Pulmonary artery endothelial cell (primary cell): ENCODE measurements around the gene FBXO31. TPM values are rescaled to one million over a fixed set of nuclear protein-coding genes. Genes with fewer than 3 reads are reported as not detected.

Source experiments
- DNase-seq: peaks from one replicate; pipeline ENCODE4 v3.0.0-alpha.2; 2011; ENCODE audit warnings: low read depth, low spot score
- total RNA-seq: library from RNA; depleted of rRNA; stranded (reverse); fragments of >200 nt; gene quantifications from 2 replicates; pipeline ENCODE4 v1.2.3, GENCODE V29; 2014

FBXO31 gene
- total RNA-seq, 1 donor from 2014 or later, result 26.3 TPM

DNA sequence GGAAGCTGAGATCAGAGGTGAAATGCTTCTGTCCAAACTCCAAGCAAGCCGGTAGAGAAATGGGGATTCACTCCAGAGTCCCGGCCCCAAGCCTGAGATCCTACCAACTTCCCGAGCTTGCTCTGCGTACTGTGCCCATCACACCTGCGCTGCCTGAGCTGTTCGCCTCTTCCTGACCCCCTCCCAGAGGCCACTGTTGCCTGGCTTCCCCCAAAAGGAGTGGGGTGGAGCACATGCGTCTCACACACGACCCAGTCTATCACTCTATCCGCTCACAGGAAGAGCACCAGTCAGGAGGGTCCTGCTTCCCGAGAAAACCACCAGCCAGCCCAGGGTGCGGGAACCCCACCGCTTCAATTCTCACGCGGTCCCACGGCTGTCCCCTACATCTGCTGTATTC is 52.9 kb downstream of the FBXO31 start:
- DNase-seq, result no peak

DNA sequence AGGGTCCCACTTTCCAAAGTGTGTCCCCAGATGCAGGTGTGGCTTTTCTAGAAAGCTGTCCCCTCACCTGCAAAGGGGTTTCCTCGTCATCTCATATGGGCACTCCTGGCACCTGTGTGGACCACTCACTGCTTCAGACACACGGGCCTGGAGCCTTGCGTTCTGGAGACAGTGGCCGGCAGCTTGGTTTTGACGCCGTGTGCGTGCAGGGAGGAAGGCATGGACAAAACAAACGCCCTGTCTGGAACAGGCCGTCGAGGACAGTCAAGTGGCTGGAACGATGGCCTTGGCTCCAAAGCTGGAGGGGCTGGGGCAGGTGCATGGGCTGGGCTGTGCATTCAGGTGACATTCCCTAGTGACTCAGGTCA is 53.3 kb downstream of the FBXO31 start:
- no peak for DNase-seq

DNA sequence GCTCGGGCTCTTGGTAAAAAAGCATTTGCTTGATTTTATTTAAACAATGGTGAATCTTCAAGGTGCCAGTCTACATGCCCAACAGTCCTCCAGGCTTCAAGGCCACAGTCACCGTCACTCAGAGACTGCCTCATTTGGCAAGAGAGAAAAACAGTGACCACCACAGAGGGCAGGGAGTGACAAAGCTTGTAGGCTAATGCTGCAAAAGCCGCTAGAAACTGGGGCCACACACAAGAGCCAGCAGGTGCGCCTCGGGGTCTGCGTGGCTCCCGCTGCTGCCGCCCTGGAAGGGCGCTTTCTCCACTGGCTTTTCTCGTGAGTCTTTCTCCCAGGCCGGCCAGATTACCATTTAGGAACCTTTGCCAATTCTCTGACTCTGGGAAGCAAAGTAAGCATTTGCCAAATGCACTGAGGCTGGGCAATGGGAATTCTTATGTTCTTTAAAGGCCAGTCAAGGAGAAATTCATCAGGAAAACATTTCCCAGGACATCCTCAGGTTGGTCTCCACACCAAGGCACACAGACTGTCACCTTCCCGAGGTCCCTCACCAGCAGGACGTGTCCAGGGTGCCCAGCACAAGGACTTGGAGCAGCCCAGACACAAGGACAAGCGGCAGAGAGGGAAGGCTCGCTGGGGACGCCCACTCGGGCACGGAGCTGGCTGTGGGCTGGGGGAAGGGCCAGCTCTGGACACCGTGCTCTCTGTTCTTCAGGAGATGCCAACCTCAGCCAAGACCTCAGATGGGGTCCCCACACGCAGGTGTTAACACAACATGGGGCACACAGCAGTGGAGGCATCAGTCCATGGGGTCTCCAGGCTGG is 53.9 kb downstream of the FBXO31 start:
- no peak for DNase-seq

DNA sequence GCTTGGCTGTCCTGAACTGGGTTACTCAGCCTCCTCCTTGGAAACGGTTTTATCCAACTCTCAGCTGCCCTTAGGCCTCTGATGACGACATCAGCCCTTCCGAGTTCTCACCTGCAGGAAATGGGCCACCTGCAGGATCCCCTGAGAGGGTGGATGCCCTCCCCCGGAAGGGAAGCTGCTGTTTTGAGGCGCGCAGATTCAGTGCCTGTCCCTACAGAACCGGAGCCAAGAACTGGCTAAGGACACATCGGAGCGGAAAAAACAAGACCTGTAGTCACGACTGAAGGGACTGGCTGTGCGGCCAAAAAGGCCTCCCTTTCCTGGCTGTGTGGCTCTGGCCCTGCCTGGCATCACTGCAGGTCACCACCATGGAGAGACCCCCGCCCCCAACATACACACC is 54.7 kb downstream of the FBXO31 start:
- DNase-seq, result no peak

DNA sequence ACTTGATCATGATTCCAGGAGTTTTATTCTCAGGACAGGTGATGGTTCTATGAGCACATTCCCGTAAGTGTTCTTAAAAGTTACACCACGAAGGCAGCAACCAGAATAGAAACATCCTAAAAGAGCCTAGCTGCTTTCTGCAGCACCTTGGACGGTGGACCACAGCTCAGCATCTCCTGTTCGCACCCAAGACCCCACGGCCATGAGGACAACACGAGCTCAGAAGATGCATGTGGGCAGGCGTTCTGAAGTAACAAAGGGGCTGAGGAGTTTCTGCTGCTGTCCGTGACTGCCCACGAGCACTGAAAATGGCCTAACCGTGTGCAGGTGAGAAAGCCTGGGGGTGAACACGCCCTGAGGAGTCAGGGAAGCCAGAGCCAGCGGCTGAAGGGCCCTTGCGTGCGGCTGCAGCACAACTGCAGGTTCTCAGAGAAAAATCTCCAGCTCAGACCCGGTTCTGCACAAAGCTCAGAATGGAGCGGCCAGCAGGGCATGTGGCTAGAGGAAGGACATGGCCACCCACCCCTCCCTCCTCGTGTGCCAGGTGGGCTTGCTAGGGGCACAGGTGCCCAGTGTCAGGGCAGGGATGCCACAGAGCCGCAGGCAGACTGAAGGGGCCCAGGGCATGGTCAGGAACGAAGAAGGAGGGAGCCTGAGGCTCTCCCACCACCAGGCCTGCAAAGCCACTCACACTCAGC is 55.6 kb downstream of the FBXO31 start:
- no peak for DNase-seq

DNA sequence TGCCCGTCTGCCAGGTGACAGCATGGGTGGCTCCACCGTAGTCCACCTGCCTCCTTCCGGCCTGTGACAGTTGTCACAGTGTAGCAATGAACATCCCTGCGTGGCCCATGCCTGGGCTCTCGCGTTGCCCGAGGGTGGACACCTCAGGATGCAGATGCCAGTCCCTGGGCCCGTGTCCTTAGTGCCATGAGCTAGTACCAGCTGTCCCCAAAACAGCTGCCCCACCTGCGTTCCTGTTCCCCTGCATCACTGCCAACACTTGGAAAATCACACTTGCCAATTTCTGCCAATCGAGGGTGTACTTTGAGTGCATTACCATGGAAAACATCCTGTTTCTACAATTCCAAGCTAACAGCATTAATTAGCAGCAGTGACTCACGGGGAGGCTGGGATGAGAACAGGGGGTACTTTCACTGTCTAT is 57.4 kb downstream of the FBXO31 start:
- DNase-seq, result no peak

DNA sequence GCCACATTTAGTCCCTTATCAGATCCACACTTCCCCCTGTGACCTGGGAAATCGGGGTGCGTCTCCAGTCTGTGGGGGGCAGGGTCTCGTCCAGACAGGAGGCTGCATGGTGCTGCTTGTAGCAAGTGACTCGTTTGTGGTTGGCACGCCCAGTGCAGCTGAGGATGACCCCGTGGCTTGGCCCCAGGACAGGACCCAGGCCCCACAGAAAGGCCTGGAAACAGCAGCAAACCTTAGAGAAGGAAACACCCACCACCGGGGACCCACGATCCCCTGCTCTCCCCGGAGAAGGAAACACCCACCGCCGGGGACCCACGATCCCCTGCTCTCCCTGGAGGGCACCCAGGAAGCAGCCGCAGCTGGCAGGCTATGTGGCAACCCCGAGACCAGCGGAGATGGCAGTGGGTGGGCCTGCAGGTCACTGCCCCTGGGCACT is 58.1 kb downstream of the FBXO31 start:
- DNase-seq, result no peak

DNA sequence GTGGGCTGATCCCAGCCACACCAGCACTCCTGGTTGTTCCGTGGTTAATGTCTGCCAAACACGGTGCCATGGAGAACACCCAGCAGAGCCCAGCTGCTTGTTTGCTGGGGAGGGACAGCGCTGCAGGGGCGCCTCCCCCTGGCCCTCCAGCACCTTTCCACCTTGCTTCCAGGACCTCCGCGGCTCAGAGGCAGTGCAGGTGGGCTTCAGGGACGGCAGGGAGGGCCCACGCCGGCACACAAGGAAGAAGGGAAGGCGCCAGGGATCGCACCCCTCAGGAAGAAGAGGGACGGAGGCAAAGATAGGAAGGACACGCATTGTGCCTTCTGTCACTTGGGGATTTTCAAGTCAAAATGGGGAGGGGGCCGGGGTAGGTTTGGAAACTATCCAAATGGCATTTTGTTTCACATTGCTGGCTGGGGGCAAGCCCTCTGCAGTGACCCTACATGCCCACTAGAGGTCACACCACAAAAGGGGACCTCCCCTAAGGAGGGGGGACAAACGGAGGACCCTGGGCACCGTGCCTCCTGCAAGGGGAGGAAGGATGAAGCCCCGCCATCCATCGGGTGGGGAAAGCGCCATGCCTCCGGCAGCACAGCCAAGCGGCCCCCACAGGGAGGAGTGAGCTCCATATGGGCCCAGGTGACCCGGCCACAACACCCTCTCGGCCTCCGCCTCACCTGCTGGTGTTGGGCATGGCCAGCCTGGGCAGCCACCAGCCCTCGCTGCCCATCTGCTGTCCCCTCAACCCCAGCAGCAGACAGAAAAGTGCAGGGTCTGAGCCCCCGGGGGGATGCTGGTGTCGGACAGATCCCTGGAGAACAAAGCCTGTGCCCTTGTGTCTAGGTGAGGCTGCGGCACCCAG is 58.9 kb downstream of the FBXO31 start:
- no peak for DNase-seq

DNA sequence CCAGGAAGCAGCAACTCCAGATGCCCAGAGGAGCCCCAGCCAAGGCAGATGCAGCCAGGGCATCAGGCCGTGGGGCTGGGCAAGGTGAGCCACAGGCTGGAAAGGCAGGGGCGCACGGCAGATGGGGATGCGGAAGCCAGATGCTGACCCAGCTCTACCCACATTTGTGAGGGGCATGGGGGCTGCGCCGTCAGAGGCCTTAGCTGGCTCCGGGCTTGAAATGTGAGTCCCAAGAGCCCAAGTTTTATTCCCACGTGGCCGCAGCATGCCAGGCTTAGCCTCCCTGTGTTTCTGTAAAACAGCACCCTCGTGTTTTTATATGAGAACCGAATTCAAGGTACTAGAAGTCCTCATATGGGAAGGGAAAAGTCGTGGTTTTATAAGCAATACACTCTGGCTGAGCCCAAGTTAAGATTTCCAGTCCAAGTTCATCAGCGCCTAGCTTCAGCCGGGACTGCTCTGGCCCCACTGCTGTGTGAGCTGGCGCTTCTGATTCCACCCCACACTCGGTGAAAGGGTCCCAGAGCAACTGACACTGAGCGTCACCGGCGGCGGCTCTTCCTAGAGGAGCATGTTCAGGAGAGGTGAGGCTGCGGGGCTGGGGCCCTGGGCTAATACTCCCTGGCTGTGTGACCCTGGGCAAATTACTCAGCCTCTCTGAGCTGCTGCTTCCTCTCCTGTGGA is 59.7 kb downstream of the FBXO31 start:
- no peak for DNase-seq

DNA sequence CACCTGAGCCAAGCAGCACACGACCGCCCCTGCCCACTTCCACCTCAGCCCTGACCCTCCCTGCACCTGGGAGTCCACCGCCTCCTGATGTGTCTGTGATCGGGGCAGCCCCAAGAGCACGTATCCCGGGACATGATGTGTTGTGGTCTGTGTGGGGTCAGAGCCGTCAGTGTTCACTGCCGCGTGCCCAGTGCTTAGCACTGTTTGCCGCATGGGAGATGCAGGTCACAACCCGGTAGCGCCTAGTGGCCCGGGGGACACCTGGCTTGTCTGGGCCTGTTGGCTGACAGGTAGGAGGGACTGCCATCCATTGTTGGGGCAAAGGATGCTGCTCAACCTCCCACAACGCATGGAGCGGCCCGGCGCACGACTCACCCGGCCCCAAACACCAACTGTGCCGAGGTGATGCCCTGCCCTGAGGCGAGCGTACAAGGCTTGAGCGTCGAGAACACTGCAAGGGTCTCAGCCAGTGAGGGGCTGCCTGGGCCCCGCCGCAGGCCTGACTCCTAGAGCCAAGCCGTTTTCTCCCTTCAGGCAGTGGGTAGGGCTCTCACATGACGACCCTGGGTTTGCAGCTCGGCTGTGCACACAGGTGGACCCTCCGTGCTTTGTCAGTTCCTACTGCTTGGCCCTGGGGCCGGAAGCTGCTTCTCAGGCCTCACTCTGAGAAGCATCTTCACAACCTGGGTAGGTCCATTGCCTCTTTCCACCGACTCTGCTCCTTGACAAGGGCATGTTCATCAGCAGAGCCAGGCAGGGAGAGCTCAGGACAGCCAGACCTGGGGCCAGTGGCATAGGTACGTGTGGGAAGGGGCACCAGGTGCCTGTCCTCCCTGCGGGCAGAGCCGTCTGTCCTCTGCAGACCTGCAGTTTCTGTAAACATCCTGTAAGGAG is 60.5 kb downstream of the FBXO31 start:
- DNase-seq, result no peak

DNA sequence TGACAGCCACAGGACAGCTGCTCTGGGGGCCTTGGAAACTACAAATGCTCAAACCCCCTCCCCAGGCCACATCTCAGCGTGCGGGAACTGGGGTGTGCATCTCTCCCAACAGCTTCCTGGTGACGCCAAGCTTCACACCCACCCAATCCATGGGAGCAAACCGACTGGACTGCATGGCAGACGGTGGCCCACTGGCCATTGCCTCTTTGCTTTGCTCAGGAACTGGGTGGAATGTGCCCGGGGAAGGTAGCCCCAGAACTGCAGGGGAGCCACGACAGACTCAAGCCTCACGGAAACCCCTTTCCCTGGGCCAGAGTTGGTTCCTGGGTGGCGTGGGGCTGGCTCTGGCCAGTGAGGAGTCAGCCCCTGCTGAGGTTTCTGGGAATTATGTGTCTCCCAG is 61.2 kb downstream of the FBXO31 start:
- DNase-seq, result no peak

DNA sequence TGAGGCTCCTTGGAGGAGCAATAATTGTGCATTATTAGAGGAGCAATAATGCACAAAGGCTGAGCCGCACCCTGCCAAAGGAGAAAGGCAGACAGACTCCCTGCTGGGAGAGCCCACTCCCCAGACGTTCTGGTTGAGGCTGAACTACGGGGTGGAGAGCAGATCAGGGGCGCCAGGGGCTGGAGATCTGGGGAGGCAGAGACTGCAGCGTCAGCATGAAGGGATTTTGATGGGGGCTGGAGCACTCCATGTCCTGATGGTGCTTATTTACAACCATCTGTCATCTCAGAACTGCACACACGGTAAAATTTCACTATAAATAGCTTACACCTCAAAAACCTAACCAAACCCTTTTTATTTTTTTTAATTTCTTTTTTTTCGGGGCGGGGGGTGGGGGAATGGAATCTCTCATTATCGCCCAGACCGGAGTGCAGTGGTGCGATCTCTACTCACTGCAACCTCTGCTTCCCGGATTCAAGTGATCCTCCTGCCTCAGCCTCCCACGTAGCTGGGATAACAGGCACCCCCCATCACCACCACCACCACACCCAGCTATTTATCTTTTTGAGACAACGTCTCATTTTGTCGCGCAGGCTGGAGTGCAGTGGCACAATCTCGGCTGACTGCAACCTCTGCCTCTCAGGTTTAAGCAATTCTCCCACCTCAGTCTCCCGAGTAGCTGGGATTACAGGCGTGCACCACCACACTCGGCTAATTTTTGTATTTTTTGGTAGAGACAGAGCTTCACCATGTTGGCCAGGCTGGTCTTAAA is 62.1 kb downstream of the FBXO31 start:
- DNase-seq, result no peak

DNA sequence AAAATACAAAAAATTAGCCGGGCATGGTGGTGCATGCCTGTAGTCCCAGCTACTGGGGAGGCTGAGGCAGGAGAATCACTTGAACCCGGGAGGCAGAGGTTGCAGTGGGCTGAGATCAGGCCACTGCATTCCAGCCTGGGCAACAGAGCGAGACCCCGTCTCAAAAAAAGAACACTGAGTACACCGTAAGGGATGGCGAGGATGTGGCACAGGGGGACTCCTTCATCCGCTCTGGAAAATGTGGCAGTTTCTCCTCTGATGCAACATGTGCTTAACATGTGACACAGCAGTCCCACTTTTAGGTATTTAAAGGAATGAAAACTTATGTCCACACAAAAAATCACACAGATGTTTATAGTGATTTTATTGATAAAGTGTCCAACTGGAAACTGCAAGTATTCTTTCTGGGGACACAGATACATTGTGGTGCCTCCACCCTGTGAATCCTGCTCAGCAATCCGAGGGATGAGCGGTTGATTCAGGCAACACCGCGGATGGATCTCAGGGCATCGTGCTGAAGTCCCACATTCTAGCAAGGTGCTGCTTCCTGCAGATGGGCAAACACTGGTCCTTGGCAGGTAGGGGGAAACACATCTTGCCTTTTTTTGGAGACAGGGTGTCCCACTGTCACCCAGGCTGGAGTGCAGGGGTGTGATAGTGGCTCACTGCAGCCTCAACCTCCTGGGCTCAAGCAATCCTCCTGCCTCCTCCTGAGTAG is 62.9 kb downstream of the FBXO31 start:
- DNase-seq, result no peak

DNA sequence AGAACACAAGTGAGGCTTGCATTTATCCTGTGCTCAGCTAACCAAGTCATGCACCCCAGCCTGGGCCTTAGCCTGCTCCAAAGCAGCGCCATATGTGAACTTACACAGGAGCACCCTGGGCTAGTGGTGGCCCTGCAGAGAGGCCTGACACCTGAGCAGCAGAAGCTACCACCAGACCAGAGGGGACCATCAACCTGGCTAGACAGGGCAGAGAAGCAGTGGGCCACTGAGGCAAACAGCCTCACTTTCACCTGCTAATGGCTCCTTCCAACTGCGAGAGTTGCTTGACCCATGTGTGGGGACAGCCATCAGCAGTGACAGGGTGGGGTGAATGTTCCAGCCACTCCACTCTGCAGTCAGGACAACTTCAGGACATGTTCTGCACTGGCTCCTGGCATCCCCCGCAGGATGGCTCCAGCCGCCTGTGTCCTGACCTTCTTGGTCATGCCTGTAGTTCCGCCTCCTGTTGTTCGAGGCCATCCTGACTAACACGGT is 63.5 kb downstream of the FBXO31 start:
- no peak for DNase-seq

DNA sequence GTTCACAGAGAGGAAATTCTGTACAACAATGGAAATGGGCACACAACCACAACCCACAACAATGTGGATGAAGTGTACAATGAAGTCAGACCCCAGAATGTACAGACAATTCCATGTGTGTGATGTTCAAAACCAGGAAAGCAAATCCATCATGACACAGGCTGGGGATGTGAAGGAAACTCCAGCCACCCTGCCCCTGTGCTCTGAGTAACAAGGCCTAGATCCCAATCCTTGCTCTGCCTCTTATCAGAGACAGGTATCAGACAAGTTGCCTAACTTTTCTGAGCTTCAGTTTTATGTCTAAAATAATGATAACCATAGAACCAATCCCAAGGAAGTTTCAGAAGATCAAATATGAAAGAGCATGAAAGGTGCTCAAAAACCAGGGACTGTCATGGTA is 64.6 kb downstream of the FBXO31 start:
- DNase-seq, result no peak

DNA sequence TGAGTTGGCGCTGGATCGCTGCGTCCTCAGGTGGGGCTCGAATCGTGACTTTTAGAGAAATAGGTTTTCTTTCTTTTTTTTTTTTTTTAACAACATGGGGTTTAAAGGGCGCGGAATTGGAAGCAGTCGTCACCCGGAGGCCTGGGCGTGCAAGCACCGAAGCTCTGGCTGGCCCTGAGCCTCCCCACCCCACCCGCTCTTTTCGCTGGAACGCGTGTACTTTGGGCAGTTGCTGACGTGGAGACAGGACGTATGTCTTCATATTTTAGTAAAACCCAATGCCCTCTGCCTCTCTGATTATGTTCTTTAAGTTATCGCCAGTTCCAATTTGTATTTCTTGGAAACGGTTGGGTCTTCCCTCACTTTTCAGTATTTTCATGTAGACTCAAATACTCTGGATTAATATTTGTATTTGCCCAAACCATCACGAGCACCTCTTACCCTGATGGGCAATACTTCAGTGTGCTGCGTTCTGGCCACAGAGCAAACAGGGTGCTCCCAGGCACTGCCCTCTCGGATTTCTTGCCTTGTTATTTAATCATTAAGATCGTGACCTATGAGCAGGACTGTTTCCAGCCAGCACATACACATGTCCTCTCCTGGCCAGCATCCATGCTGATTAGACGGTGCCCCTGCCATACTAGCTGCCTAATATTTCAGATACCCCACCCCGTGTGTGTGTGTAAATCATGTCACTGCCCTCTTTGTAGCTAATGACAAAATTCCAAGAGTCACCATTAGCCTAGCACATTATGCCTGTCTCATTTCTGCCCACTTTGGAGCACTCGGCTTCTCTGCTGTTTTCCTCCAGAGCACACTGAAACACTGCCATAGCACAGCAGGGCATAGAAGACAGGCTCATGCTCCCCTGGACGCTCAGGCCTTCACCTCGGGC is 65.6 kb downstream of the FBXO31 start:
- DNase-seq, result no peak

DNA sequence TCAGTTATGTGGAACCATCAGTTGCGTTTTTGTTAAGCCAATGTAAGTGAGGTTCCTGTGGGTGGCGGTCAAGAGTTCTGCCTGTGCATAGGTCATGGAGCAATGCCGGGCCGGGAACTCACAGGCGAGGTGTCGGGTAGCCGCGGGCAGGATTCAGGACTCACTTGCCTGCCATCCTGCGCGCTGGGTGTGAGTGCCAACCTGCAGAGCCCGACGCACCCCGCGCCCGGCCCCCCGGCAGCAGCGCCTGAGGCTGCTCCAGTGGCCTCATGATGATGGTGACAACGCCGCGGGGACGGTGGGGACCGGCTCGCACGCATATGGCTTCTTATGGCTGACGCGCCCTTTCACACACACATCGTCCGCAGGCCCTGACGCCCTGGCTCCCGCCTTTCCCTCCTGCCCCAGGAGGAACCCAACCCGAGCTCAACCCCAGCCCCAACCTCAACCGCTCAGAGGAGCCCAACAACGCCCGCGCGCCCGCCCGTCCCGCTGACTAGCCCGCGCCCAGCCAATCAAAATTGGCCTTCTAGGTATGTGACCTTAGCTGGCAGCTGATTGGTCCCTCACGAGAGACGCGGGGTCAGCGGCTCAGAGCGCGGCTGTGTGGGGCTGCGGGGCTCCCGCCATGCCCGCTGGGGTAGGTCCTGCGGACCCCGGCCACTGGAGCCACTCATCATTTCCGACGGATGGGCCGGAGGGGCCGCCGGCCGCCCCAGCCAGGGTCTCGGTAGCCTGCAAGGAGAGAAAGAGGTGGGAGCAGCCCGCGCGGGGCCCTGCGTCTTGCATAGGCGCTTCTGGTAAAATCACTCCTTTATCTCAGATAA is 66.4 kb downstream of the FBXO31 start, which contains the start of gene C16orf95:
Gene C16orf95 (minus strand): TSS at position 470 of the 827 bp plus-strand sequence. CDS start 150 bp downstream, at position 320.
- DNase-seq, result peak; percentile 72
